GM18511 (cell line): Measurements from ENCODE around the gene FEM1A.
A peak's percentile ranks its signal among the peaks of the same experiment; 100 is the strongest.
"Not testable (repeated sequence)": the region's sequence is repeated elsewhere in the genome, so short reads cannot be mapped to it uniquely, and the experiment has no call there.

Source experiments
- ATAC-seq: cut with Tn5 transposase; IDR thresholded peaks from one replicate; pipeline ENCODE4 v1.9.1; 2021; ENCODE audit warnings: mild to moderate bottlenecking, moderate library complexity; ENCODE audit not compliant: unreplicated experiment

Gene FEM1A

GRCh38 chr19:4791183-4792018, at the start of gene FEM1A:
FEM1A (plus strand) TSS chr19:4791734; CDS start chr19:4791855, 121 bp downstream.
- peak; percentile 90 for ATAC-seq

GRCh38 chr19:4742723-4743646, 48.5 kb upstream of the FEM1A start:
- no peak for ATAC-seq

- ATAC-seq, result no peak
Measured at GRCh38 chr19:4744451-4745174, 46.9 kb upstream of the FEM1A start.

GRCh38 chr19:4745175-4745574, 46.4 kb upstream of the FEM1A start:
- not testable (repeated sequence) for ATAC-seq

GRCh38 chr19:4745986-4746385, 45.5 kb upstream of the FEM1A start:
- ATAC-seq, result no peak

- ATAC-seq, result no peak
Measured at GRCh38 chr19:4748185-4748584, 43.3 kb upstream of the FEM1A start.

- no peak for ATAC-seq
Measured at GRCh38 chr19:4748589-4748988, 42.9 kb upstream of the FEM1A start.

- ATAC-seq, result no peak
Measured at GRCh38 chr19:4749870-4750590, 41.5 kb upstream of the FEM1A start.

GRCh38 chr19:4754248-4754647, 37.3 kb upstream of the FEM1A start:
- no peak for ATAC-seq

GRCh38 chr19:4755459-4755858, 36.1 kb upstream of the FEM1A start:
- ATAC-seq, result no peak

GRCh38 chr19:4758082-4758481, 33.5 kb upstream of the FEM1A start:
- no peak for ATAC-seq

GRCh38 chr19:4758659-4759058, 32.9 kb upstream of the FEM1A start:
- no peak for ATAC-seq

- peak; percentile 48 for ATAC-seq
Measured at GRCh38 chr19:4759388-4760284, 31.9 kb upstream of the FEM1A start.

GRCh38 chr19:4760285-4760650, 31.3 kb upstream of the FEM1A start:
- no peak for ATAC-seq

- ATAC-seq, result no peak
Measured at GRCh38 chr19:4763021-4763420, 28.5 kb upstream of the FEM1A start.

GRCh38 chr19:4764393-4764660, 27.2 kb upstream of the FEM1A start:
- ATAC-seq, result no peak

GRCh38 chr19:4768934-4769777, 22.4 kb upstream of the FEM1A start:
- ATAC-seq, result no peak

- ATAC-seq, result no peak
Measured at GRCh38 chr19:4772566-4772965, 19.0 kb upstream of the FEM1A start.
